CD4-positive, alpha-beta T cell treated with Interleukin-6 at 100 ng/mL for 8 hours (primary cell): ENCODE measurements around the gene ZFP1.
"Not testable (repeated sequence)": the region's sequence is repeated elsewhere in the genome, so short reads cannot be mapped to it uniquely, and the experiment has no call there.

Source experiments
- DNase-seq: peaks from one replicate; pipeline ENCODE4 v3.0.0-alpha.2; 2020; ENCODE audit warnings: mixed read lengths, low spot score

ZFP1 gene

DNA sequence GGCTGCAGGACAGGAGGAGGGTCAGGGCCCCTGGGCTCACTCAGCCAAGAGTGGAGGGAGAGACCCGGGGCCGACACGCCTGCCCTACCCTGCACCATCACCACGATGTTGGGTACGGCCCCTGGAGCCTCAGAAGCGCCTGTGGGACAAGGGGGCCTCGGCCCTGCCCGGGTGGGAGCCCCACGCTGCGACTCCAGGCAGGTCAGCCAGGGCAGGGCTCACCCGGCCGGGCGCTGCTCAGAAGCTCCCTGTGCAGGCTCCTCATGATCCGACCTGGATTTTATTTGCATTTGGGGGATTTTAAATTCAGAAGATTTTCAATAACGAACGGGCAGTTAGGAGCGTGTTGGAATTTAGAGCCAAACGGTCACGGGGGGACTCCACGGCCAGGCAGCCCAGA is 56.6 kb downstream of the ZFP1 start:
- DNase-seq = not testable (repeated sequence)

DNA sequence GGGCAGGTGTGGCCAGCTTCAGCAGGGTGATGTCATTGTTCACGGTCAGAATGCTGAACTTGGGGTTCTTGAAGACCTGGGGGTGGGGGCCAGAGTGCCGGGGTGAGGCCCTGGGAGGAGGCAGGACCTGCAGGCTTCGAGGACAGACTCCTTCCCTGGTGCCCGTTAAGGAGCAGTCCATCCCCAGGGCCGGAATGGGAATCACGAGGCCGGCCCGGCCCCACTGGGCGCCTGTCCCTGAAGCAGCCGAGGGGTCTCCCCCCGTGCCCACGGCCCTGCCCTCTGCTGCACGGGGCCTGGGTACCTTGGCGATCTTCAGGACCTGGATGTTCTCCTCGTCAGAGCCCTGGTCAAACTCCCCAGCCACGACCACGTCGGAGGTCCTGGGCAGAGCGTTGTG is 57.1 kb downstream of the ZFP1 start:
- DNase-seq = not testable (repeated sequence)

DNA sequence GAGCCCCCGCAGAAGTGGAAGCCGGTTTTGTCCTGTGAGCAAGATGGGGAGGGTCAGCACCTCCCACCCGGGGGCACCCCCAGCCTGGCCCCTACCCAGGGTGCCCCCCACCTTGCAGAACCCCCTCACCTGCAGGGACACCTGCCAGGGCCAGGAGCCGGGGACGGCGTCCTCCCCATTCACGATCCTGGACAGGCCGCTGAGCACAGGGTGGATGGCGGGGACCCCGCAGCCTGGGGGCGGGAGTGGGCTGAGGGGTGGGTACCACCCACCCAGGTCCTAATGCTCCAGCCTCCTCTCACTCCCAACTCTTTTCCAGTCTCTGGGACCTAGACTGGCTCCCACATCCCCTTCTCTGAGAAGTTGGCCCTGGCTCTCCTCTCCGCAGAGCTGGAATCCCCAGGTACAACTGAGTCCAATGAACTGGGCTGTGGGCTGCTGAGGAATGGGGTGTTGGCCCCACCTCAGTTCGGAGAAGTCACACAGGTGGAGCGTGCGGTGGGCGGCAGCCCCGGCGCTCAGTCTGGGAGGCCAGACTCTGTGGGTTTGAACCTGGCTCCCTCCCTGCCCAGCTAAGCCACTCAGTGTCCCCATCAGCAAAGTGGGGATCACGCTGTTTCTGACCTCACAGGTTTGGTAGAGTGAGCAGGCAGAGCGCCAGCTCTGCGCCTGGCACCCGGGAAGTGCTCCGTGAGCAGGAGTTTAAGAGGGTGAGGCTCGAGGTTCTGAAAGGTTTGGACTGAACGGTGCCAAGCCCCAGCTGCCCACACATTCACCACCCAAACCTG is 57.8 kb downstream of the ZFP1 start:
- DNase-seq = not testable (repeated sequence)

DNA sequence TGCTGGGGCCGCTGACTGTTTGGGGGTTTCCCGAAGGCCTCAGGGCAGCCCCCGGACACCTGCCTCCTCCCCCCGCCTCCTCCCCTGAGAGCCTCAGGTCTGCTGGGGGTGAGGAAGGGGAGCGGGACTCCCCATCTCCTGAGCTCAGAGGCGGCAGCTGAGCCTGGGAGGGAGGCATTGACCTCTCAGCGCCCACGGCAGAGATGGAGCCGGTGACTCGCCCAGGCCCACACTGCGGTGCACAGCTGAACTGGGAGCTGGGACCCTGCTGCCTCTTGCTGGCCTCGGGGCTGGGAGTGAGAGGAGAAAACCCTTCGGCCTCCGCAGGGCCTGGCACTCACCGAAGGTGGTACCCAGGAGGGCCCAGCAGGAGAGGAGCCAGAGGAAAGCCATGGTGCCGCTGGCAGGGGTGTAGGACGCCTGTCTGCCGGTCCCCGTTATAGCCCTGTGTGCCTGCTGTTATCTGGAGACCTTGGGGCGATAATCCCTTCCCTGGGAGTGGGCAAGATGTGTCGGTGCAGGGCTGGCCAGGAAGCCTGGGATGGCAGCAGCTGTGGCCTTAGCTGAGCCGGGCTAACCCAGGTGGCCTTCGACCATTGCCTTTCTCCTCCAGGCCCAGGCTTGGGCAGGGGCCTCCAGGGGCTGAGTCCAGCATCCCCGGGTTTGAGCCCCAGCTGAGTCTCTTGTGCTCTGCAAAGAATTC is 58.6 kb downstream of the ZFP1 start, which contains the start of gene CTRB2:
Gene CTRB2 (minus strand): TSS at position 413 of the 703 bp plus-strand sequence. CDS start 20 bp downstream, at position 393.
- no peak for DNase-seq

DNA sequence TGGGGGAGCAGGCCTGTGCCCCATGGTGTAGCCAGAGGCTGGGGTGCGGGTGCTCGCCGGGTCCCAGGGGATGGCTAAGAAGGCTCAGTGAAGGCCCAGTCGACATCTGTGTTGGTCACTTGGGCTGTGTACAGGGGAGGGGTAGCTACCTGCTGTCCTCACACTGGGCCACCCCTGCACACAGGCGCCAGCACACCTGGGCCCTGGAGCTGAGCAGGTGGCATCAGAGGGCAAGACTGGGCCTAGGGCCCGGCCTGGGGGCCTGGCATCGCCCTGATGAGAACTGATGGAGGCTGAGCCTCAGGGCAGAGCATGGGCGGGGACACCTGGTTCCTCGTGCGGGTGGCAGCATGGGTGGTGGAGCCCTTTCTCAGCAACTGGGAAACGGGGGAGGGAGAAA is 59.5 kb downstream of the ZFP1 start:
- DNase-seq = no peak

DNA sequence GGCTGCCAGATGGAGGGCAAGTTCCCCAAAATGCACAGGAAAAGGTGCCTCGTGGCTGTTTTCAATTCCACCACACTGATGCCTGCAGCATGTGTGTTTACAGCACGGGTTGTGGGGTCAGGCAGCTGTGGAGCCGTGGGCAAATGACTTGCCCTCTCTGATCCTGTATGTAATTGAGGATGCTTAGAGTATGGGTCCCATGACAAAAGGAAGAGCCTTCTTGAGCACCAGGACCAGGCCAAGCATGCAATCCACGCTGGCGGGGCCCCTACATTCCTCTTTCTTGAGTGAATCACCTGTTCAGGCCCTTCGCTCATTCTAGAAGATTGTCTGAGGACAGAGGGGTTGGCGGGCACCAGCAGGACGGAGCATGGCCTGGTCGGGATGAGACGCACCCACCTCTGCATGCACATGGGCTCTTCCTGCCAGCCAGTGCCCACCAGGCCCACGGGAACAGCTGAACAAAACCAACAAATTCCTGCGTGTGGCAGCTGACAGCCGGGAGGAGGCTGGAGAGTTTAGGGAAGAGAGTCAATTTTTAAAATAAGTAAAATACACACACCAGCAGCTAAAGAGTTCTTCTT is 60.0 kb downstream of the ZFP1 start:
- no peak for DNase-seq

DNA sequence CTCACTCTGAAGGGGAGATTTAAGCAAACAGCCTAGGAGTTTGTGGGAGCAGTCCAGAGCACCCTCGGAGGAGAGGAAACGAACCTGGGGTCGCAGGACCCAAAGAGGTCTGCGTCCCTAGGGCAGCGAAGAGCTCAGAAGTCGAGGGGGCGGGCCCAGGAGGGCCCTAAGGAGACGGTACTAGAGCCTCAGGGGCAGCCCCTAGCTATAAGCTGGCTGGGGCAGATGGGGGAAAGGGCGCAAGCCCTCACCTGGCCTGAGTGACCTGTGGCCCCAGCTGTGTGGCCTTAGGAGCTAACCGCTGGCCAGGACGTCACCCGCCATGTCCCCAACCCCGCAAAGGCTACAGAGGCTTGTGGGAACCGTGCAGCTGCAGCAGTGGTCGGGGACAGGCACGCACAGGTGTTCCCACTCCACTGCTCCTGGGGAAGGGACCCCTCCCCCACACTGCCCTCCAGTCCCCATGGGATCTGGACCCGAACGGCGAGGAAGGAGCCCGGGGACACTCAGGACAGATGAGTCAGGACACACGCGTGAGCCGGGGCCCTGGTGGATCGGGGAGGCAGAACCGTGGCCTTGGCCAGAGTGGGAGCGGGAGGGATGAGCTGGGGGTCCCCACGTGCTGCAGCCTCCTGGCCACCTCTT is 60.7 kb downstream of the ZFP1 start:
- DNase-seq = no peak

DNA sequence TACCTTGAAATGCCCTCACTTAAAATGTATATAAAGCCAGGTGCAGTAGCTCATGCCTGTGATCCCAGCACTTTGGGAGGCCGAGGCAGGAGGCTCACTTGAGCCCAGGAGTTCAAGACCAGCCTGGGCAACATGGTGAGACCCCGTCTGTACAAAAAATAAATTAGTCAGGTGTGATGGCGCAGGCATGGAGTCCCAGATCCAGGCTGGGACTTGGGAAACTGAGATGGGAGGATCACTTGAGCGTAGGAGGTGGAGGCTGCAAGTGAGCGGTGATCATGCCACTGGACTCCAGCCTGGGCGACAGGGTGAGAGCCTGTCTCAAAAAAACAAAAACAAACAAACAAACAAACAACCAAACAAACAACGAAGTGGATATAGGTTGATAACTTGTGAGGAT is 61.2 kb downstream of the ZFP1 start:
- DNase-seq = not testable (repeated sequence)

DNA sequence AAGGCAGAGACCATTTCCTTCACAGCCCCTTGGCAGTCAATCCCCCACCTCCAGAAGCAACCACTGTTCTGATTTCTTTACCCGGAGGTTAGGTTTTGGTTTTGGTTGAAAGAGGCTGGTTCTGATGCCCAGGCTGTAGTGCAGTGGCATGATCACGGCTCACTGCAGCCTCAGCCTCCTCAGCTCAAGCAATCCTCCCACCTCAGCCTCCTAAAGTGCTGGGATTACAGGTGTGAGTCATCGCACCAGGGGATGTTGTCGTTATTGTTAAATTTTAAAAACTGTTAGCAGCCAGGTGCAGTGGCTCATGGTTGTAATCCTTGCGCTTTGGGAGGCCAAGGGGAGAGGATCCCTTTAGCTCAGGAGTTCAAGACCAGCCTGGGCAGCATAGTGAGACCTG is 61.6 kb downstream of the ZFP1 start:
- DNase-seq = no peak

DNA sequence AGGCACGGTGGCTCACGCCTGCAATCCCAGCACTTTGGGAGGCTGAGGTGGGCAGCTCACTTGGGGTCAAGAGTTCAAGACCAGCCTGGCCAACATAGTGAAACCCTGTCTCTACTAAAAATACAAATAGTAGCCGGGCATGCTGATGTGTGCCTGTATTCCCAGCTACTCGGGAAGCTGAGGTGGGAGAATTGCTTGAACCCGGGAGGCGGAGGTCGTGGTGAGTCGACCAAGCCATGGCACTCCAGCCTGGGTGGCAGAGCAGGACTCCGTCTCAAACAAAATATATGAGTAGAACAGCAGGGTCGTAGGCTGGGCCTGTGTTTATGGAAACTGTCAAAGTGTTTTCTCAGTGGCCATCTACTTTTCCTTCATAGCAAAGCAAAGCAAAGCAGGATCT is 63.0 kb downstream of the ZFP1 start:
- not testable (repeated sequence) for DNase-seq

DNA sequence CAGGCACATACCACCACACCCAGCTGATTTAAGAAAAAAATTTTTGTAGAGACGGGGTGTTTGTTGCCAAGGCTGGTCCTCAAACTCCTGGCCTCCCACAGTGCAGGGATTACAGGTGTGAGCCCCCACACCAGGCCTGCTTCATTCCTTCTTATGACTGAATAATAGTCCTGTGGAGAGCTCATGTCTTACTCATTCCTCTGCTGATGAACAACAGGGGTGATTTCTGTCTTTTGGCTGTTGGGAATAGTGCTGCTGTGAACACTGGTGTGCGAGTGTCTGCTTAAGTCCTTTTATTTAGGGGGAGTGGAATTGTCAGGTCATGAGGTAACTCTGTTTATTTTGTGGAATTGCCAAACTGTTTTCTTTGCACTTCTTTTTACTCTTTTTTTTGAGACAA is 67.8 kb downstream of the ZFP1 start:
- DNase-seq = no peak

DNA sequence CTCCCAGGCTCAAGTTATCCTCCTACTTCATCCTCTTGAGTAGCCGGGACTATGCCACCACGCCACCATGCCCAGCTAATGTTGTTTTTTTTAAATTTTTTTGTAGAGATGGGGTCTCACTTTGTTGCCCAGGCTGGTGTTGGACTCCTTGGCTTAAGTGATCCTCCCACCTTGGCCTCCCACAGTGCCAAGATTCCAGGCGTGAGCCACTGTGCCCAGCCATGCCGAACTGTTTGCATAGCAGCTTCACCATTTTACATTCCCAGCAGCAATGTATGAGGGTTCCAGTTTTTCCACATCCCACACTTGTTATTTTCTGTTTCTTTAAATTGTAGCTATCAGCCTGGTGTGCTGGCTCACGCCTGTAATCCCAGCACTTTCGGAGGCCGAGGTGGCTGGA is 68.3 kb downstream of the ZFP1 start:
- no peak for DNase-seq

DNA sequence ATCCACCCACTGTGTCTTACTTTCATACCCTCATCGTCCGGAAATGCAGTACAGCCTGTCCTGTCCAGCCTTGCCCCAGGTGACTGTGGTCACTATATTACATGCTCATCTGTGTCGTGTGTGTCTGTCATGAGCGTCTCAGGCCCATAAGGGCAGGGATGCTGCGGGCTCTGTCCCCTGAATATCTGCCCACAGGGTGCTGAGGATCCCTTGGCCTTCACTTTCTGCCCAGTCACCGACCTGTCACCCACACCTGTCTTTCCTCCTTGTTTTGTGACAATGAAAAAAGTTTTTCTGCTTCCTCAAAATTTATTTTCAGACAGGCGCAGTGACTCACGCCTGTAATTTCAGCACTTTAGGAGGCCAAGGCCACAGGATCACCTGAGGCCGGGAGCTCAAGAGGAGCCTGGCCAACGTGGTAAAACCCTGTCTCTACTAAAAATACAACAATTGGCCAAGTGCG is 69.1 kb downstream of the ZFP1 start:
- DNase-seq = no peak

DNA sequence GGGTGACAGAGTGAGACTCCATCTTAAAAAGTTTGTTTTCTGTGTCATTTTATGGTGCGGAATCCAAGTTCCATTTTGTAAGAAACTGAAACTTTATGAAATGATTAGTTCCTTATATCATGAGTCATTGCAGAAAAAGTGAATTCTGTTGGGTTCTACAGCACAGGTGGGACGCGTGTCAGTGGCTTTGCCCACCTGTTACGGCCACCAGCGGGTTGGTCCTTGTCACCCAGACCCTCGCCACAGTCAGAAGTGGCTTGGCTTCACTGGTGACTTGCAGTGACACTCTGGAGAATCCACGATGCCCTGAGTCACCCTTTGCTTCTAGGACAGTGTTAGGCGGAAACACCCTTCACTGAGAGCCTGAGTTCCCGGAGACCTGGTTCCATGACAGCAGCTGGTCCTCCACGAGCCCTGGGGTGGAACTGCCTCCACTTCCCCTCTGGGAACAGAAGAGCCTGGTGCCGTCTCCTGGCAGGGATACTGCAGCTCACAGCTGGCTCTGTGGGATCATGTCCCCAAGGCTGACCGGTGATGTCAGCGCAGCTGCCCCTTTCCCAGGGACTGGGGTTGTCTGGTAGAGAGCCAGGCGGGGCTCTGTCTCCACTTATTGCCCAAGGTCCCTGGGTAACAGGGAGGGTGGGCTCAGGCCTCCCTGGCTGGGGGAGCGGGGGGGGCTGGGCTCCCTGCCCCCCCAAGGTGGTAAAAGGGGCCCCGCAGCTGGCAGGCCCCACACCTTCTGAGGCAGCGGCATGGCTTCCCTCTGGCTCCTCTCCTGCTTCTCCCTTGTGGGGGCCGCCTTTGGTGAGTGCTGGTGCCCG is 70.1 kb downstream of the ZFP1 start, which contains the start of gene CTRB1:
Gene CTRB1 (plus strand): TSS at position 733 of the 821 bp plus-strand sequence. CDS start 20 bp downstream, at position 753.
- no peak for DNase-seq

DNA sequence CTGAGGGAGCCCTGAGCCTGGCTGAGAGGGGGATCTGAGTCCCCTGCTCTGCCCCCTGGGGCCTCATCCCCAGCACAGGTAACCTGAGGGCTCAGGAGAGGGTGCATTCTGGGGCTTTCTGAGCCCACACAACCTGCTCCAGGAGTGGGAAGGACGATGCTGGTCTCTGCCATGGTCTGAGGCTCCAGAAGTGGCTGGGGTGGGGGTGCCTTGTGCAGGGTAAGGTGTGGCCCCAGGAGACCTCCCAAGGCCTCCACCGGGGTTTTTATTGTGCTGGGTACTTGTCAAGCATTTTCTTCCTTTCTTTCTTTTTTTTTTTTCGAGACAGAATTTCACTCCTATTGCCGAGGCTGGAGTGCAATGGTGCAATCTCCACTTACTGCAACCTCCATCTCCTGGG is 70.8 kb downstream of the ZFP1 start:
- no peak for DNase-seq

DNA sequence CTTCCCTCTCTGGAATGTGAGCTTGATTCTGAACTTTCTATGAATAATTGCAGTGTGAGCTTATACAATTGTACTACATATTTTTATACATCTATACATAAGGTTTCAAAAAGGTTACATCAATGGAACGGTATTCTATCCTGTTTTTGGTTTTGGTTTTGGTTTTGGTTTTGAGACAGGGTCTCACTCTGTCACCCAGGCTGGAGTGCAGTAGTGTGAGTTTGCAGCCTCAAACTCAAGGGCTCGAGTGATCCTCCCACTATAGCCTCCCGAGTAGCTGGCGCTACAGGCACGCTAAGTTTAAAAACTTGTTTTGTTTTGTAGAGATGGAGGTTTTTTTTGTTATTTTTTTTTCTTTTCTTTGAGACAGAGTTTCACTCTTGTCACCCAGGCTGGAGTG is 71.5 kb downstream of the ZFP1 start:
- DNase-seq = no peak
